HCT116 (cell line): ENCODE data around the gene TAS2R39. TPM values are rescaled to one million over a fixed set of nuclear protein-coding genes. Genes with fewer than 3 reads are reported as not detected.

ENCODE experiments used
- ATAC-seq: fragments of 200-7000 bp; cut with Tn5 transposase; 2 replicates; pipeline ENCODE4 v1.9.1; 2020; ENCODE audit warnings: mild to moderate bottlenecking, moderate library complexity
- BruUV-seq: library from RNA; stranded (reverse); fragments of 400-500 nt; replicated peaks from 2 replicates; lab custom pipeline; 2021; lab: Mats Ljungman, UMichigan
- CTCF ChIA-PET: fragments of 300-600 bp; sonication (Branson Sonifier 250); formaldehyde crosslinking; loops from one replicate; lab custom pipeline; 2021; ENCODE audit warnings: antibody characterized with exemption; lab: Charles Lee
- POLR2A ChIA-PET: fragments of 300-600, 350-600 bp; sonication (Branson Sonifier 250); formaldehyde crosslinking; loops from one replicate; lab custom pipeline; 2021; ENCODE audit warnings: antibody characterized with exemption; lab: Charles Lee
- RAD21 ChIA-PET, 2 experiments: fragments of 300-600 bp; sonication (Branson Sonifier 250); formaldehyde crosslinking; loops; one replicate each; lab custom pipeline; 2023; ENCODE audit warnings: low total read pairs in 2 of 2; ENCODE audit not compliant: uncharacterized antibody in 2 of 2, unreplicated experiment in 2 of 2, low non-redundant PET in 1 of 2; lab: Charles Lee
- DNase-seq: peaks from one replicate; pipeline ENCODE4 v3.0.0-alpha.2; 2010; ENCODE audit warnings: low read depth, low spot score
- H2AFZ ChIP-seq: fragments of 200-600 bp; shearing (Covaris generic), sonication (generic); 2 replicates; pipeline ENCODE4 v1.6.1; 2017; ENCODE audit warnings: low read depth, mixed run types, mixed read lengths, antibody characterized with exemption, low read length; ENCODE audit not compliant: poor library complexity, severe bottlenecking
- H3K27ac ChIP-seq: 2 replicates; pipeline ENCODE4 v1.5.1; 2012; ENCODE audit warnings: low read depth, low read length
- H3K27me3 ChIP-seq: fragments of 200-600 bp; sonication (generic); 2 replicates; pipeline ENCODE4 v1.6.1; 2016; ENCODE audit warnings: mixed run types, low read length, mixed read lengths; ENCODE audit not compliant: insufficient read depth
- H3K36me3 ChIP-seq, 2 experiments: fragments of 200-500 bp in 1 of 2; fragments of 200-600 bp in 1 of 2; sonication (Bioruptor generic) in 1 of 2; sonication (generic) in 1 of 2; 2 replicates each; pipeline versions ENCODE4 v1.5.1 to v1.6.1; 2014 to 2016; ENCODE audit warnings: low read length in 2 of 2, inconsistent platforms in 1 of 2, mixed read lengths in 1 of 2, mixed run types in 1 of 2; ENCODE audit not compliant: insufficient read depth in 2 of 2, control insufficient read depth in 1 of 2
- H3K4me1 ChIP-seq, 2 experiments: fragments of 200-600 bp in 1 of 2; sonication (generic) in 1 of 2; 2 replicates each; pipeline versions ENCODE4 v1.5.1 to v1.6.1; 2012 to 2017; ENCODE audit warnings: low read length in 2 of 2, inconsistent platforms in 1 of 2, mild to moderate bottlenecking in 1 of 2, mixed read lengths in 1 of 2, mixed run types in 1 of 2, moderate library complexity in 1 of 2; ENCODE audit not compliant: insufficient read depth in 2 of 2, control insufficient read depth in 1 of 2
- H3K4me2 ChIP-seq: fragments of 200-600 bp; sonication (generic); 2 replicates; pipeline ENCODE4 v1.6.1; 2017; ENCODE audit warnings: mixed run types, low read length, mixed read lengths
- H3K4me3 ChIP-seq, 2 experiments: fragments of 200-600 bp in 1 of 2; sonication (generic) in 1 of 2; replicated peaks in 1 of 2; 2 replicates each; pipeline ENCODE4 v1.5.1; 2011 to 2016; ENCODE audit warnings: low read length in 2 of 2, control low read depth in 1 of 2, low read depth in 1 of 2, mild to moderate bottlenecking in 1 of 2, mixed read lengths in 1 of 2, mixed run types in 1 of 2
- H3K79me2 ChIP-seq: fragments of 200-600 bp; sonication (generic); 2 replicates; pipeline ENCODE4 v1.6.1; 2017; ENCODE audit warnings: mild to moderate bottlenecking, mixed run types, low read length, moderate library complexity, mixed read lengths; ENCODE audit not compliant: insufficient read depth
- H3K9ac ChIP-seq: fragments of 200-600 bp; sonication (generic); 2 replicates; pipeline ENCODE4 v1.6.1; 2016; ENCODE audit warnings: low read length, mixed read lengths
- H3K9me2 ChIP-seq: fragments of 200-600 bp; sonication (generic), shearing (Covaris generic); 2 replicates; pipeline ENCODE4 v1.6.1; 2017; ENCODE audit warnings: mixed run types, mild to moderate bottlenecking, moderate library complexity; ENCODE audit not compliant: insufficient read depth
- H3K9me3 ChIP-seq, 2 experiments: fragments of 200-500 bp in 1 of 2; fragments of 200-600 bp in 1 of 2; sonication (Bioruptor generic) in 1 of 2; sonication (generic) in 1 of 2; 2 replicates each; pipeline ENCODE4 v1.6.1; 2014 to 2017; ENCODE audit warnings: low read length in 2 of 2, mixed read lengths in 2 of 2, inconsistent platforms in 1 of 2, low read depth in 1 of 2, mild to moderate bottlenecking in 1 of 2, mixed run types in 1 of 2, moderate library complexity in 1 of 2; ENCODE audit not compliant: control insufficient read depth in 1 of 2, insufficient read depth in 1 of 2
- H4K20me1 ChIP-seq: fragments of 200-600 bp; sonication (generic), shearing (Covaris generic); 2 replicates; pipeline ENCODE4 v1.6.1; 2017; ENCODE audit warnings: mixed run types, mild to moderate bottlenecking, moderate library complexity; ENCODE audit not compliant: insufficient read depth
- CEBPB ChIP-seq: IDR thresholded peaks from 2 replicates; pipeline ENCODE4 v1.6.1; 2012; ENCODE audit warnings: low read depth
- REST ChIP-seq: IDR thresholded peaks from 2 replicates; pipeline ENCODE4 v1.6.1; 2012; ENCODE audit warnings: low read depth
- SP1 ChIP-seq: IDR thresholded peaks from 2 replicates; pipeline ENCODE4 v1.6.1; 2012; ENCODE audit warnings: low read depth
- SRF ChIP-seq: IDR thresholded peaks from 2 replicates; pipeline ENCODE4 v1.6.1; 2012; ENCODE audit warnings: low read depth
- YY1 ChIP-seq: IDR thresholded peaks from 2 replicates; pipeline ENCODE4 v1.6.1; 2011; ENCODE audit warnings: low read length, low read depth, moderate library complexity, mild to moderate bottlenecking; ENCODE audit not compliant: insufficient replicate concordance; ENCODE audit errors: extremely low read depth
- intact Hi-C: fragments of 100-400 bp; cut with micrococcal nuclease; formaldehyde crosslinking; loops from 2 replicates; pipeline ENCODE4 v1.10.0; 2022
- total RNA-seq: library from RNA; stranded (reverse); gene quantifications from one replicate; pipeline ENCODE4 v1.2.1, GENCODE V29; 2021; ENCODE audit not compliant: unreplicated experiment

The TAS2R39 gene
- total RNA-seq, 1 experiment from 2014 or later, result not detected

- intact Hi-C loops, result no loop called here
- Histone ChIP-seq H3K27me3 (no peaks in the 10 kb centered on the region), H4K20me1 (no peaks in the 10 kb centered on the region), H3K4me3 (no peak overlapping the region), H3K9ac (no peak overlapping the region), H2AFZ (no peak overlapping the region), H3K4me2 (no peak overlapping the region), H3K27ac (no peak overlapping the region), H3K36me3 (no peaks in the 10 kb centered on the region), H3K9me3 (no peaks in the 10 kb centered on the region), H3K4me1 (no peaks in the 10 kb centered on the region), H3K79me2 (no peaks in the 10 kb centered on the region), H3K9me2 (no peaks in the 10 kb centered on the region)
- no peak for DNase-seq
- ATAC-seq, result no peak
- TF ChIP-seq SP1, result no peak
- TF ChIP-seq REST, result no peak
- POLR2A ChIA-PET, result no interaction called here
- CTCF ChIA-PET, result interaction anchor here (1.5 kb wide), 1 partner anchor 16 kb away, joined by 4 read pairs; no protein-coding TSS in a partner anchor
- RAD21 ChIA-PET, result no interaction called here
- BruUV-seq, result no TSS peak
These were observed 15.8 kb downstream of the TAS2R39 start for GRCh38 chr7:143199040-143199439.

GRCh38 chr7:143202161-143202560 lies 18.9 kb downstream of the TAS2R39 start:
- ChIA-PET RAD21 (no interaction called here), CTCF (interaction anchor here (1.4 to 2.9 kb wide), 2 partner anchors 13 to 199 kb away, joined by 3 to 15 read pairs; no protein-coding TSS in a partner anchor)
- Histone ChIP-seq H3K27me3 (no peaks in the 10 kb centered on the region), H4K20me1 (no peaks in the 10 kb centered on the region), H3K4me3 (no peak overlapping the region), H3K4me2 (no peak overlapping the region), H3K27ac (no peak overlapping the region)
- no TSS peak for BruUV-seq
- ATAC-seq, result no peak
- intact Hi-C loops, result no loop called here
- TF ChIP-seq SRF (no peak), YY1 (no peak), REST (no peak), CEBPB (no peak)
- TF ChIP-seq, all 23 proteins: peak for 0
- Histone ChIP-seq H3K9me2 (no peaks in the 10 kb centered on the region), H3K9ac (no peak overlapping the region), H3K4me1 (no peaks in the 10 kb centered on the region), H3K79me2 (no peaks in the 10 kb centered on the region), H3K9me3 (no peaks in the 10 kb centered on the region), H2AFZ (no peak overlapping the region), H3K36me3 (no peaks in the 10 kb centered on the region)
- DNase-seq, result no peak
- POLR2A ChIA-PET, result no interaction called here
